GM19438 (cell line): ENCODE measurements around the gene CDON.

Experiments used
- ATAC-seq: cut with Tn5 transposase; IDR thresholded peaks from one replicate; pipeline ENCODE4 v1.9.1; 2021; ENCODE audit warnings: low read depth; ENCODE audit not compliant: unreplicated experiment

Gene CDON

GRCh38 chr11:125959511-125959910 lies 103.2 kb downstream of the CDON start:
- ATAC-seq = no peak

GRCh38 chr11:125958872-125959400 lies 103.7 kb downstream of the CDON start:
- ATAC-seq = no peak

- no peak for ATAC-seq
Measured at GRCh38 chr11:125957618-125958332, 104.9 kb downstream of the CDON start.

GRCh38 chr11:125956391-125957134 lies 106.1 kb downstream of the CDON start:
- ATAC-seq = no peak

GRCh38 chr11:125955856-125956255 lies 106.8 kb downstream of the CDON start:
- no peak for ATAC-seq

GRCh38 chr11:125954945-125955640 lies 107.6 kb downstream of the CDON start:
- no peak for ATAC-seq

GRCh38 chr11:125954123-125954944 lies 108.3 kb downstream of the CDON start:
- no peak for ATAC-seq

- ATAC-seq = no peak
Measured at GRCh38 chr11:125953401-125953935, 109.2 kb downstream of the CDON start.

- no peak for ATAC-seq
Measured at GRCh38 chr11:125952973-125953372, 109.7 kb downstream of the CDON start.

- ATAC-seq = no peak
Measured at GRCh38 chr11:125952559-125952958, 110.1 kb downstream of the CDON start.

- no peak for ATAC-seq
Measured at GRCh38 chr11:125951731-125952130, 110.9 kb downstream of the CDON start.

GRCh38 chr11:125950696-125951651 lies 111.7 kb downstream of the CDON start:
- ATAC-seq = no peak

- no peak for ATAC-seq
Measured at GRCh38 chr11:125950178-125950490, 112.5 kb downstream of the CDON start.

GRCh38 chr11:125949271-125950177 lies 113.1 kb downstream of the CDON start:
- ATAC-seq = no peak

- no peak for ATAC-seq
Measured at GRCh38 chr11:125948278-125949051, 114.2 kb downstream of the CDON start.

- no peak for ATAC-seq
Measured at GRCh38 chr11:125947419-125948277, 115.0 kb downstream of the CDON start.
